Bronchial epithelial cell (primary cell): ENCODE data around the gene SFXN5. TPM values are rescaled to one million over a fixed set of nuclear protein-coding genes. Genes with fewer than 3 reads are reported as not detected.

ENCODE experiments used
- DNase-seq: peaks from one replicate; pipeline ENCODE4 v3.0.0-alpha.2; 2010; ENCODE audit warnings: low read depth
- FAIRE-seq: peaks from 2 replicates; lab custom pipeline; 2011; peaks lifted over from hg19 to GRCh38; lab: Jason Lieb, UNC
- H3K27me3 ChIP-seq: 2 replicates; pipeline ENCODE4 v1.5.1; 2011; ENCODE audit warnings: low read length; ENCODE audit not compliant: control insufficient read depth, insufficient read depth
- H3K36me3 ChIP-seq: 2 replicates; pipeline ENCODE4 v1.5.1; 2011; ENCODE audit warnings: low read length; ENCODE audit not compliant: control insufficient read depth, insufficient read depth
- H3K4me3 ChIP-seq: 2 replicates; pipeline ENCODE4 v1.5.1; 2011; ENCODE audit warnings: mild to moderate bottlenecking, low read depth, low read length, control low read depth
- total RNA-seq: library from RNA; depleted of rRNA; stranded (reverse); fragments of >200 nt; gene quantifications from 2 replicates; pipeline ENCODE4 v1.2.1, GENCODE V29; 2014
- TF ChIP-seq, protein P1 (sequence below): IDR thresholded peaks from 2 replicates; pipeline ENCODE4 v1.5.1; 2011; ENCODE audit warnings: mild to moderate bottlenecking, moderate library complexity, low read length, control low read depth, inconsistent platforms; ENCODE audit not compliant: insufficient read depth, severe bottlenecking

Gene SFXN5
- total RNA-seq, 1 donor from 2014 or later = 5.3 TPM

DNA sequence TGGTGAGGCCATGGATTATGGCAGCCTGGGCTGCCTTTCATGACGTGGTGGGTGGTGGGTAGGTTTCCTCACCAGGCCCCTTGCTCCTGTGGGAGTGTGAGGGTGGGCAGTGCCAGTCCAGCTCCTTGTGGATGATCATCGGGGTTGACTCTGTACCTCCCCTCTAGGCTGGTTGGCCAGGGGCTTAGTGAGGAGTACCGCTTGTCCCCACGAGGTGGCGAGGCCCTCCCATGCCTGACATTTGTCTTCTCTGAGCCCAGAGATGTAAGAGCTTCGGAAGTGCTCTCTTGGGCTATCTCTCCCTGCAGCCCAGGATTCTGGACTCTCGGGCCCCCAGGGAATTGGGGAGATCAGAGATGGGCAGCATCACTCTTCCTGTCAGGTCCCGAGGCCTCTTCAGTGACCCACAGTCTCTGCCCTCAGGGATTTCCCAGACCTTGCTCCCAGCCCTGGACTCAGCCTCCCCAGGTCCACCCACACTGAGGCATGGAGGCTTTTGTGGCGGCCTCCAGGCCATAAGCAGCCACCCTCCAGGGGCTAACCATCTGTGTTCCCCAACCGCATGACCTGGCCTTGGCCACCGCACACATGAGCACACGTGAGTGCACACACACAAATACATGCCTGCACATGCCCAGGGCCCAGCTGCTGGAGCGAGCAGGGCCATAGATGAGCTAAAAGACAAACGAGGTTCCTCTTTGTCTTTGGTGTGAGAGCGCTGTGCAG is 177.8 kb downstream of the SFXN5 start:
- peak; percentile 58 for DNase-seq
- Histone ChIP-seq H3K36me3 (peaks cover 3% of the 10 kb centered on the region), H3K4me3 (no peak overlapping the region), H3K27me3 (no peaks in the 10 kb centered on the region)
- no peak for FAIRE-seq
- TF ChIP-seq, protein P1, sequence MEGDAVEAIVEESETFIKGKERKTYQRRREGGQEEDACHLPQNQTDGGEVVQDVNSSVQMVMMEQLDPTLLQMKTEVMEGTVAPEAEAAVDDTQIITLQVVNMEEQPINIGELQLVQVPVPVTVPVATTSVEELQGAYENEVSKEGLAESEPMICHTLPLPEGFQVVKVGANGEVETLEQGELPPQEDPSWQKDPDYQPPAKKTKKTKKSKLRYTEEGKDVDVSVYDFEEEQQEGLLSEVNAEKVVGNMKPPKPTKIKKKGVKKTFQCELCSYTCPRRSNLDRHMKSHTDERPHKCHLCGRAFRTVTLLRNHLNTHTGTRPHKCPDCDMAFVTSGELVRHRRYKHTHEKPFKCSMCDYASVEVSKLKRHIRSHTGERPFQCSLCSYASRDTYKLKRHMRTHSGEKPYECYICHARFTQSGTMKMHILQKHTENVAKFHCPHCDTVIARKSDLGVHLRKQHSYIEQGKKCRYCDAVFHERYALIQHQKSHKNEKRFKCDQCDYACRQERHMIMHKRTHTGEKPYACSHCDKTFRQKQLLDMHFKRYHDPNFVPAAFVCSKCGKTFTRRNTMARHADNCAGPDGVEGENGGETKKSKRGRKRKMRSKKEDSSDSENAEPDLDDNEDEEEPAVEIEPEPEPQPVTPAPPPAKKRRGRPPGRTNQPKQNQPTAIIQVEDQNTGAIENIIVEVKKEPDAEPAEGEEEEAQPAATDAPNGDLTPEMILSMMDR = peak; percentile 82

DNA sequence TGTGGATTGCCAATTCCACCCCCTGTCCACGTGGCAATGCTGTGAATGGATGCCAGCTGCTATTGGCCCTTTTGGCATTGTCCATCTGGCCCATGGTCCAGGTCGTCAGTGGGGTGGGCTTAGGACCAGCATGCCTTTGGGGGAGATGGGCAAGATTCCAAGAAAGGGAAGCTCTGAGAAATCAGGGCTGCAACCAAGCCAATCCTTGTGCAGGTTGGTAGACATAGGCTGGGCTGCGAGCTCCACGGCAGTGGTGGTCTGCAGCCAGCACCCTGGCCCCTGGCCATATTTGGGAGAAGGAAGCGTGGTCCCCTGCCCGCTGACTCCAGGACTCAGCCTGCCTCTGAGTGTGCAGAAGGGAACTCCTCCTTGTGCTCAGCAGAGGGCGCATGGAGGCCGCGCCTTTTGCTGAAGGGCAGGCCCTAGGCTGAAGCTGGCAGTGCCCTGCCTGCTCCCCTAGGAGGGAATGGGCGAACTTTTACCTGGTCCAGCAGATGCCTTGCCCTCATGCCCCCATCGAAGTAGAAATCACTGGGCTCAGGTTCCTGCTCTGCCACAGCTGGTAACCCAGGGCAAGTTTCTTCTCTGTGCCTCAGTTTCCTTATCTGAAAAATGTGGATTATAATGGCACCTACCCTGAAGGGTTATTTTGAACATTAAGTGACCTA is 178.9 kb downstream of the SFXN5 start:
- FAIRE-seq (no peak), DNase-seq (peak; percentile 59)
- Histone ChIP-seq H3K27me3 (no peaks in the 10 kb centered on the region), H3K4me3 (no peak overlapping the region), H3K36me3 (peaks cover 3% of the 10 kb centered on the region)
- TF ChIP-seq, protein P1 = peak; percentile 95

Other genes starting within 250 kb of the SFXN5 start
- gene EXOC6B, start 245.7 kb downstream of the SFXN5 start, total RNA-seq = 26.9 and 41.7 TPM in 2 replicates
- 12.2 and 14.0 TPM in 2 replicates for gene SPR, start 184.3 kb downstream of the SFXN5 start, total RNA-seq
- 0.26 TPM in 1 of 2 replicates, not detected in the other for gene EMX1, start 154.2 kb downstream of the SFXN5 start, total RNA-seq
- gene RAB11FIP5, start 41.2 kb upstream of the SFXN5 start, total RNA-seq = 19.5 and 21.9 TPM in 2 replicates
- gene NOTO, start 130.9 kb upstream of the SFXN5 start, total RNA-seq = not detected in 2 replicates
- 11.1 and 18.4 TPM in 2 replicates for gene SMYD5, start 142.5 kb upstream of the SFXN5 start, total RNA-seq
- 5.8 and 11.5 TPM in 2 replicates for gene PRADC1, start 161.5 kb upstream of the SFXN5 start, total RNA-seq
- 260 and 362 TPM in 2 replicates for gene CCT7, start 162.6 kb upstream of the SFXN5 start, total RNA-seq
- 1.6 and 1.8 TPM in 2 replicates for gene FBXO41, start 212.8 kb upstream of the SFXN5 start, total RNA-seq
- gene EGR4, start 221.8 kb upstream of the SFXN5 start, total RNA-seq = not detected in 2 replicates